AG04450 (cell line): ENCODE results near the gene PSMD11. TPM values are rescaled to one million over a fixed set of nuclear protein-coding genes. Genes with fewer than 3 reads are reported as not detected.

Source experiments
- CTCF ChIA-PET: fragments of 300-600, 350-600 bp; formaldehyde crosslinking; extraction: SDS; loops from one replicate; lab custom pipeline; 2022; ENCODE audit warnings: antibody characterized with exemption, inconsistent platforms; lab: Charles Lee
- POLR2A ChIA-PET: fragments of 350-600 bp; formaldehyde crosslinking; extraction: SDS; loops from one replicate; lab custom pipeline; 2021; ENCODE audit warnings: antibody characterized with exemption, inconsistent platforms; lab: Yijun Ruan, JAX
- DNase-seq: peaks from one replicate; pipeline ENCODE4 v3.0.0-alpha.2; 2011; ENCODE audit warnings: low read depth, low spot score
- H3K27ac ChIP-seq: one replicate; pipeline ENCODE4 v1.5.1; 2012; ENCODE audit warnings: low read depth, low read length, control low read depth
- H3K27me3 ChIP-seq: one replicate; pipeline ENCODE4 v1.6.0; 2012; ENCODE audit warnings: low read length; ENCODE audit not compliant: control insufficient read depth, insufficient read depth
- H3K4me3 ChIP-seq: 2 replicates; pipeline ENCODE4 v1.5.1; 2011; ENCODE audit warnings: mild to moderate bottlenecking, low read depth, low read length, control low read depth
- H3K9me3 ChIP-seq: 2 replicates; pipeline ENCODE4 v1.5.1; 2012; ENCODE audit warnings: low read length; ENCODE audit not compliant: control insufficient read depth, insufficient read depth
- polyA plus RNA-seq: library from polyadenylated mRNA; depleted of rRNA; stranded (reverse); fragments of >200 nt; gene quantifications from 2 replicates; pipeline ENCODE4 v1.2.3, GENCODE V29; 2011
- TF ChIP-seq, protein P1 (sequence below): IDR thresholded peaks from 2 replicates; pipeline ENCODE4 v1.5.1; 2011; ENCODE audit warnings: low read depth, low read length, control low read depth, inconsistent platforms

PSMD11 gene
- polyA plus RNA-seq, 1 experiment, result 99.0 TPM

DNA sequence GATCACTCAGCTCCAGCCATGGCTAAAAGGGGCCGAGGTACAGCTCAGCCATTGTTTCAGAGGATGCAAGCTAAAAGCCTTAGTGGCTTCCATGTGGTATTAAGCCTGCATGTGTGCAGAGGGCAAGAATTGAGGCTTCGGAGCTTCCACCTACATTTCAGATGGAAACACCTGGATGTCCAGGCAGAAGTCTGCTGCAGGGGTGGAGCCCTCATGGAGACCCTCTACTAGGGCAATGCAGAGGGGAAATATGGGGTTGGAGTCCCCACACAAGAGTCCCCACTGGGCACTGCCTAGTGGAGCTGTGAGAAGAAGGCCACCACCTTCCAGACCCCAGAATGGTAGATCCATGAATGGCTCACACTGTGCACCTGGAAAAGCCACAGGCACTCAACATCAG lies 14.7 kb upstream of the PSMD11 start:
- peaks cover 8% of the 10 kb centered on the region for H3K9me3 ChIP-seq
- no peak overlapping the region for H3K27ac ChIP-seq
- no peak overlapping the region for H3K4me3 ChIP-seq
- TF ChIP-seq, protein P1, sequence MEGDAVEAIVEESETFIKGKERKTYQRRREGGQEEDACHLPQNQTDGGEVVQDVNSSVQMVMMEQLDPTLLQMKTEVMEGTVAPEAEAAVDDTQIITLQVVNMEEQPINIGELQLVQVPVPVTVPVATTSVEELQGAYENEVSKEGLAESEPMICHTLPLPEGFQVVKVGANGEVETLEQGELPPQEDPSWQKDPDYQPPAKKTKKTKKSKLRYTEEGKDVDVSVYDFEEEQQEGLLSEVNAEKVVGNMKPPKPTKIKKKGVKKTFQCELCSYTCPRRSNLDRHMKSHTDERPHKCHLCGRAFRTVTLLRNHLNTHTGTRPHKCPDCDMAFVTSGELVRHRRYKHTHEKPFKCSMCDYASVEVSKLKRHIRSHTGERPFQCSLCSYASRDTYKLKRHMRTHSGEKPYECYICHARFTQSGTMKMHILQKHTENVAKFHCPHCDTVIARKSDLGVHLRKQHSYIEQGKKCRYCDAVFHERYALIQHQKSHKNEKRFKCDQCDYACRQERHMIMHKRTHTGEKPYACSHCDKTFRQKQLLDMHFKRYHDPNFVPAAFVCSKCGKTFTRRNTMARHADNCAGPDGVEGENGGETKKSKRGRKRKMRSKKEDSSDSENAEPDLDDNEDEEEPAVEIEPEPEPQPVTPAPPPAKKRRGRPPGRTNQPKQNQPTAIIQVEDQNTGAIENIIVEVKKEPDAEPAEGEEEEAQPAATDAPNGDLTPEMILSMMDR, result no peak
- peaks cover 2% of the 10 kb centered on the region for H3K27me3 ChIP-seq
- POLR2A ChIA-PET, result interaction anchor here (0.5 kb wide), 1 partner anchor 61 kb away, joined by 4 read pairs; no protein-coding TSS in a partner anchor
- CTCF ChIA-PET, result interaction anchor here (7.5 kb wide), 1 partner anchor 15 kb away, joined by 69 read pairs; the partner anchor contains the start of gene PSMD11
- DNase-seq, result no peak

DNA sequence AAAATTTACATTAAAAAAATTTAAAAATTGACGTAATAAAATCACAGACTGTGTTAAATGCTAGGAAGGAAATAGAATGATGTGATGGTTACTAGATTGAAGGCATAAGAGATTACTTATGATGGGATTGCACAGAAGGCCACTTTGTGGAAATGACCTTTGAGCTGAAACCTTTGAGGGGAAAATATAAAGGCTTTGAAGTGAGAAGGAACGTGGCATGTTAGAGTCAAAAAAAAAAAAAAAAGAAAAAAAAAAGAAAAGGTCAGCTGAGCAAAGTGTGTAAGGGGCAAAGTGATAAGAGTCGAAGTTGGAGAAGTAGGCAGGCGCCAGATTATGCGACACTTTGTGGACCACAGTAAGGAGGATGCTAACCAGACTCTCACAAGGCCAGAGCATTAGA lies 3.6 kb upstream of the PSMD11 start:
- TF ChIP-seq, protein P1, result no peak
- CTCF ChIA-PET, result interaction anchor here (1.6 kb wide), 1 partner anchor 21 kb away, joined by 5 read pairs; no protein-coding TSS in a partner anchor
- no peak for DNase-seq
- POLR2A ChIA-PET, result interaction anchor here (0.6 kb wide), 1 partner anchor 41 kb away, joined by 3 read pairs; no protein-coding TSS in a partner anchor
- Histone ChIP-seq H3K9me3 (no peaks in the 10 kb centered on the region; the same call in 1 of the 2 replicates), H3K27ac (no peak overlapping the region), H3K27me3 (peaks cover 10% of the 10 kb centered on the region), H3K4me3 (no peak overlapping the region)

DNA sequence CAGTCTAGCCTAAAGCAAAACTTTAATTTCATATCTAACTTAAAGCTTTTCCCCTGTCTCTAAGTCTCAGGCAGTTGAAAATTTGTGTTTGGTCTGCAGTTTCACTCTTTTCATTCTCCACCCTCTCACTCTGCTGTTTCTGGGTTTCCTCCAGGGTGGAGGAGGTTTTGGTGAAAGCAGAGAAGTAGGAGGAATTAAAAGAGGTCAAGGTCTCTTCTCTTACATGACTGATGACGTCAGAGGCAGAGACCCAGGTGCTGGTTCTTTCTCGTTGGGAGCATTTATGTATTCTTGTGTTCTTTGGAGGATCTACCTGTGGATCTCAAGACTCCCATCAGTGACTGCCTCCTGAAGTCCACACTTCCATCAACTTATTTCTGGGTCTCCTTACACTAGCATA lies 2.4 kb upstream of the PSMD11 start:
- Histone ChIP-seq H3K27ac (no peak overlapping the region), H3K27me3 (peaks cover 10% of the 10 kb centered on the region), H3K9me3 (no peaks in the 10 kb centered on the region; the same call in 1 of the 2 replicates), H3K4me3 (no peak overlapping the region)
- ChIA-PET CTCF (interaction anchor here (1.6 kb wide), 1 partner anchor 20 kb away, joined by 5 read pairs; no protein-coding TSS in a partner anchor), POLR2A (no interaction called here)
- TF ChIP-seq, protein P1, result no peak
- no peak for DNase-seq

DNA sequence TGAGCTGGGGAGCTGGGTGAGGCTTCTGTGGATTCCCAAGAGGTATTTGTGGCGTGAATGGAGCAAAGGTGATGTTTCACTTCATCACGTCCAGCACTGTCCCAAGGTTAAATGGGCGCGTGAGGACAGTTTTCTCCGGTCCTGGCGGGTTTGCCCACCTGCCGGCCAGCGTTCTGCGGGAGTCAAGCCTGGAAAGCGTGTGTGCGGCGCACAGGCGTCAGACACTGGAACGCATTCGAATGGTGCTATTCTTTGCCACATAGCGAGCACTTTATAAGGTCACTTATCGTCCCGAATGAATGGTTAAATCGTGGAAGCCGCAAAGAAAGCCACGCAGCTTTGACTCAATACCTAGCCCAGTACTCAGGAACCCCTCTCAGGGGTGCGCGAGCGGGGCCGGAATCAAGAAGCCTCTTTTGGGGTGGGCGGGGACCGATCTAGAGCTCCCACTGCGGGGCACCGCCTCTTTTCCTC lies 446 bp upstream of the PSMD11 start:
- TF ChIP-seq, protein P1, result no peak
- no peak overlapping the region for H3K27ac ChIP-seq
- ChIA-PET CTCF (interaction anchor here (0.6 to 8.5 kb wide), 20 partner anchors 10 to 251 kb away, joined by 3 to 132 read pairs (median 5); no protein-coding TSS in a partner anchor), POLR2A (interaction anchor here (0.7 to 1.2 kb wide), 5 partner anchors 10 to 53 kb away, joined by 3 to 4 read pairs (median 3); no protein-coding TSS in a partner anchor)
- H3K9me3 ChIP-seq, result no peaks in the 10 kb centered on the region; the same call in 1 of the 2 replicates
- H3K27me3 ChIP-seq, result peaks cover 7% of the 10 kb centered on the region
- DNase-seq, result no peak
- H3K4me3 ChIP-seq, result peak overlapping the region; percentile 57

DNA sequence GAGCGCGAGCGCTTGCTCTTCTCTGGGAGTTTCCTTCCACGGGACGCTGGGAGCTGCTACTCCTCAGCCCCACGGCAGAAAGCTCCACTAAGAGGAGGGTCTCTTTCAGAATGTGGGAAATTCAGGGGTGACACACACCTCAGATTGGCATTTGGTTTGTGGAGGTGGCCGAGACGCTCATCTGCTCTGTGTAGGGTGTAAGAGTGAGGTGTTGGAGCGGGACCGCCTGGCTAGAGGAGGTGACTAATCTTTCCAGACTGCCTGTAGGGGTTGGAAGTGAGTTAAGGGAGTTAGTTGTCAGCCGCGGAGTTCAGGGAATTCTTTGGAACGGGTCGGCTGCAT lies 735 bp downstream of the PSMD11 start:
- DNase-seq, result no peak
- CTCF ChIA-PET, result interaction anchor here (0.8 to 8.5 kb wide), 8 partner anchors 9 to 100 kb away, joined by 3 to 132 read pairs (median 6); no protein-coding TSS in a partner anchor
- peak overlapping the region; percentile 92 for H3K4me3 ChIP-seq
- no peaks in the 10 kb centered on the region; the same call in 1 of the 2 replicates for H3K9me3 ChIP-seq
- POLR2A ChIA-PET, result interaction anchor here (0.6 to 1.2 kb wide), 2 partner anchors 24 to 54 kb away, joined by 3 to 4 read pairs; no protein-coding TSS in a partner anchor
- peak overlapping the region; percentile 89 for H3K27ac ChIP-seq
- TF ChIP-seq, protein P1, result no peak
- H3K27me3 ChIP-seq, result peaks cover 7% of the 10 kb centered on the region
